ENCODE measurements around the gene CD47.

The CD47 gene

GRCh38 chr3:108090049-108090700, 656 bp downstream of the CD47 start:
- peak; percentile 79 for DNase-seq

- DNase-seq, result no peak
Measured at GRCh38 chr3:108089579-108089978, 1.3 kb downstream of the CD47 start.

GRCh38 chr3:108088697-108089096, 2.1 kb downstream of the CD47 start:
- peak; percentile 75 for DNase-seq

GRCh38 chr3:108088146-108088545, 2.7 kb downstream of the CD47 start:
- DNase-seq, result peak; percentile 40

- no peak for DNase-seq
Measured at GRCh38 chr3:108086653-108087052, 4.2 kb downstream of the CD47 start.

- DNase-seq, result peak; percentile 44
Measured at GRCh38 chr3:108085810-108086350, 5.0 kb downstream of the CD47 start.

- DNase-seq, result peak; percentile 13
Measured at GRCh38 chr3:108085370-108085769, 5.5 kb downstream of the CD47 start.

GRCh38 chr3:108079877-108080276, 11.0 kb downstream of the CD47 start:
- DNase-seq, result no peak

GRCh38 chr3:108079043-108079442, 11.8 kb downstream of the CD47 start:
- DNase-seq, result no peak

- DNase-seq, result no peak
Measured at GRCh38 chr3:108076564-108076963, 14.3 kb downstream of the CD47 start.

GRCh38 chr3:108073764-108074431, 16.9 kb downstream of the CD47 start:
- peak; percentile 62 for DNase-seq

GRCh38 chr3:108071368-108071767, 19.5 kb downstream of the CD47 start:
- no peak for DNase-seq

- no peak for DNase-seq
Measured at GRCh38 chr3:108070356-108070755, 20.5 kb downstream of the CD47 start.

GRCh38 chr3:108067768-108068167, 23.1 kb downstream of the CD47 start:
- DNase-seq, result no peak

GRCh38 chr3:108065096-108065495, 25.7 kb downstream of the CD47 start:
- DNase-seq, result peak; percentile 48

GRCh38 chr3:108064293-108064887, 26.4 kb downstream of the CD47 start:
- no peak for DNase-seq

- DNase-seq, result peak; percentile 95
Measured at GRCh38 chr3:108062051-108062450, 28.8 kb downstream of the CD47 start.

- no peak for DNase-seq
Measured at GRCh38 chr3:108060331-108060730, 30.5 kb downstream of the CD47 start.

- DNase-seq, result no peak
Measured at GRCh38 chr3:108055931-108056330, 34.9 kb downstream of the CD47 start.

GRCh38 chr3:108054935-108055334, 35.9 kb downstream of the CD47 start:
- DNase-seq, result no peak

GRCh38 chr3:108053483-108053882, 37.3 kb downstream of the CD47 start:
- no peak for DNase-seq

GRCh38 chr3:108053067-108053466, 37.8 kb downstream of the CD47 start:
- DNase-seq, result peak; percentile 47

- DNase-seq, result no peak
Measured at GRCh38 chr3:108051005-108051404, 39.8 kb downstream of the CD47 start.

GRCh38 chr3:108047987-108048386, 42.8 kb downstream of the CD47 start:
- DNase-seq, result no peak

Measured in suppressor macrophage treated with lipopolysaccharide for 4 hours (primary cell).